Measurements from ENCODE around the gene PEPD. TPM values are rescaled to one million over a fixed set of nuclear protein-coding genes. Genes with fewer than 3 reads are reported as not detected.

Gene PEPD
- total and polyA plus RNA-seq, 2 of the 4 experiments (the other 2 are of a cell fraction) = 36.7 to 88.4 TPM

- TF ChIP-seq MXI1 (IDR thresholded peaks at IDR 0.05; ENCODE audit: borderline replicate concordance, low read depth, low read length) = no peak
Observed at GRCh38 chr19:33469171-33470039, 52.2 kb downstream of the PEPD start (continued).

- peaks cover 2% of the 10 kb centered on the region; the same call in 1 of the 2 replicates for H4K20me1 ChIP-seq (ENCODE audit: insufficient read depth, low read length)
- no peak overlapping the region for H3K9ac ChIP-seq (ENCODE audit: low read depth, low read length)
- no peak overlapping the region for H4K91ac ChIP-seq (ENCODE audit: insufficient read depth, low read depth, low read length)
- no peaks in the 10 kb centered on the region; the same call in 1 of the 2 replicates for H3K36me3 ChIP-seq (ENCODE audit: control insufficient read depth, insufficient read depth, low read length)
- H3K27me3 ChIP-seq (ENCODE audit: control insufficient read depth, insufficient read depth, low read length) = no peaks in the 10 kb centered on the region
- no peak overlapping the region for H4K5ac ChIP-seq (ENCODE audit: low read depth, low read length)
- intact Hi-C loops (cut with micrococcal nuclease) (no loop called here), in situ Hi-C loops (cut with MboI; ENCODE audit: low sequenced_read_pairs) (no loop called here), dilution Hi-C loops (cut with HindIII; ENCODE audit: low sequenced_read_pairs, unreplicated experiment) (no loop called here)
- H3K18ac ChIP-seq (ENCODE audit: low read depth, low read length) = no peak overlapping the region
- H3K27ac ChIP-seq (ENCODE audit: insufficient read depth, low read length) = no peak overlapping the region
- H4K8ac ChIP-seq (ENCODE audit: low read depth in 2 of 2, low read length in 2 of 2) = no peak overlapping the region
- no peak overlapping the region for H3K14ac ChIP-seq (replicated peaks; ENCODE audit: low read depth, low read length)
- no peak overlapping the region for H3K23ac ChIP-seq (ENCODE audit: low read depth, low read length)
- no peak overlapping the region for H2BK120ac ChIP-seq (ENCODE audit: low read depth, low read length)
- BruUV-seq (replicated peaks) = no TSS peak
- H3K9me3 ChIP-seq (ENCODE audit: control insufficient read depth, insufficient read depth, low read length) = no peaks in the 10 kb centered on the region
- H2AFZ ChIP-seq (replicated peaks; ENCODE audit: low read length, poor library complexity) = no peak overlapping the region
- peak; percentile 56 for DNase-seq
- H3K56ac ChIP-seq (ENCODE audit: extremely low read depth, insufficient read depth, low read length) = no peak overlapping the region
- WGBS, 2 experiments (ENCODE audit: extremely low coverage in 2 of 2, insufficient read length in 1 of 2) = 62% methylated on average over 15 of the region's 31 CpGs; no CpG with 5 or more reads in 1 of the 2 experiments
- H3K4me1 ChIP-seq (ENCODE audit: control insufficient read depth, insufficient read depth, low read length) = peaks cover 7% of the 10 kb centered on the region
- no peak overlapping the region for H3K4me3 ChIP-seq (ENCODE audit: insufficient read depth, low read depth, low read length)
- H2BK5ac ChIP-seq (ENCODE audit: low read depth, low read length, poor library complexity, severe bottlenecking) = no peak overlapping the region
- H3K4me2 ChIP-seq (ENCODE audit: low read depth, low read length) = no peak overlapping the region
- CTCF ChIA-PET = no interaction called here
- peaks cover 13% of the 10 kb centered on the region for H3K9me1 ChIP-seq (ENCODE audit: insufficient read depth, low read length)
- no peak overlapping the region for H2AK9ac ChIP-seq (replicated peaks; ENCODE audit: low read depth, low read length, poor library complexity)
- peaks cover 0 to 3% of the 10 kb centered on the region in 2 experiments; a peak in 1 of 4 replicates for H3K79me1 ChIP-seq (ENCODE audit: low read depth in 1 of 2, low read length in 2 of 2)
- TF ChIP-seq BHLHE40 (IDR thresholded peaks at IDR 0.05; ENCODE audit: low read depth, low read length) = 0 out of 2 replicates have a peak, but pooled peaks have one; percentile 6
- TF ChIP-seq FOS (IDR thresholded peaks at IDR 0.05; ENCODE audit: low read depth, low read length) = peak; percentile 27; the same call in 1 of the 2 replicates
- no peak for TF ChIP-seq CEBPB (IDR thresholded peaks at IDR 0.05; ENCODE audit: low read depth, low read length)
- no peak for TF ChIP-seq ELK1 (IDR thresholded peaks at IDR 0.05; ENCODE audit: borderline replicate concordance, low read depth, low read length)
- no peak overlapping the region for H2AK5ac ChIP-seq (ENCODE audit: low read depth, low read length)
- POLR2A ChIA-PET (ENCODE audit: unreplicated experiment) = no interaction called here
- H2BK20ac ChIP-seq (ENCODE audit: low read depth, low read length) = no peak overlapping the region
- H3K4ac ChIP-seq (ENCODE audit: low read depth, low read length) = no peak overlapping the region
- H2BK15ac ChIP-seq (ENCODE audit: low read depth, low read length) = no peak overlapping the region
- ATAC-seq (ENCODE audit: low read depth) = no peak
Observed at GRCh38 chr19:33468361-33469170, 53.0 kb downstream of the PEPD start.
